GM21515 (cell line): ENCODE measurements around the gene CTDP1.

ENCODE experiments used
- ATAC-seq: cut with Tn5 transposase; IDR thresholded peaks from one replicate; pipeline ENCODE4 v1.9.1; 2021; ENCODE audit not compliant: unreplicated experiment

CTDP1 gene

DNA sequence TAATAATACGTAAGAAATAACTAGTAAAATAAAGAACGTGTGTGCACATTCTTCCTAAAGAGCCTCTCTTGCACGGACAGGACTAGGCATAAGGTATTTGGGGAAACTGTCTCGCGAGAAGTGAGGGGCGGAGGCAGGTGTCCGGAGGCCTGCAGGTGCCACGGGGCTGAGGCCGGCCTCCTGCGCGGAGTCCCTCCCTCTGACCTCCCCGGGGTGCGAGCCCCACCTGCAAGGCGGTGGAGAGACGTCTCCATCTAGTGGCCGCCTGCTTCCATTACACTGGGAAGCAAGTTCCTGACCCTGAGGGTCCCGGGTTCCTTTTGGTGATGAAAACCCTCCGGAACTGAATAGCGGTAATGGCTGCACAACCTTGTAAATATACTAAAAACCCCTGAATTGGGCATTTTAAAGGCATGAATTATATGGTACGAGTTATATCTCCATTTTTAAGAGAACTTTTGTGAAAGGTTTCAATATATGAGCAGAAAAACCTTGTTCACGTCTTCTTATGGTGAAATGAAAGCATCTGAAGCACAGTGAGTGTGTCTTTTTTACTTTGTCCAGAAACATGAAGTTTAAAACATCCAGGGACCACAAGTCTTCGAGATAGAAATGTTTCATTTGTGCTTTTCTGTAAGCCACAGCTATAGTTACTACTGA lies 35.5 kb upstream of the CTDP1 start:
- ATAC-seq = peak; percentile 79

DNA sequence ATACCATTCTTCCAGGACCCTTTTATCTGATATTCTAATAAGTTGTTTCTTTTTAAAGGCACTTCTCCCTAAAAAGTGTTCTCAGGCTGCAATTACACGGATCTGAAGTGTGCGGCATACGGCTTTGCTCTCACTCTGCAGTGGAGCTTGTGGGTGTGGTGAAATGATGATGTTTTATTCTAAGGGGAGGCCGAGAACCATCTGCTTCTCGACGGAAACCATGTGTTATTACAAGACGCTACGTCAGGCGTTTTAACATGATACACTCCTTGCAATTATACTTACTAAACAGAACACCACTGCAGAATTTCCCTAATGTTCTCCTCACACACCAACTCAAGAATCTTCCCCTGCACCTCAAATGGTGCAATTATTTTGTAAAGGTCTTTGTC lies 34.9 kb upstream of the CTDP1 start:
- ATAC-seq = no peak

DNA sequence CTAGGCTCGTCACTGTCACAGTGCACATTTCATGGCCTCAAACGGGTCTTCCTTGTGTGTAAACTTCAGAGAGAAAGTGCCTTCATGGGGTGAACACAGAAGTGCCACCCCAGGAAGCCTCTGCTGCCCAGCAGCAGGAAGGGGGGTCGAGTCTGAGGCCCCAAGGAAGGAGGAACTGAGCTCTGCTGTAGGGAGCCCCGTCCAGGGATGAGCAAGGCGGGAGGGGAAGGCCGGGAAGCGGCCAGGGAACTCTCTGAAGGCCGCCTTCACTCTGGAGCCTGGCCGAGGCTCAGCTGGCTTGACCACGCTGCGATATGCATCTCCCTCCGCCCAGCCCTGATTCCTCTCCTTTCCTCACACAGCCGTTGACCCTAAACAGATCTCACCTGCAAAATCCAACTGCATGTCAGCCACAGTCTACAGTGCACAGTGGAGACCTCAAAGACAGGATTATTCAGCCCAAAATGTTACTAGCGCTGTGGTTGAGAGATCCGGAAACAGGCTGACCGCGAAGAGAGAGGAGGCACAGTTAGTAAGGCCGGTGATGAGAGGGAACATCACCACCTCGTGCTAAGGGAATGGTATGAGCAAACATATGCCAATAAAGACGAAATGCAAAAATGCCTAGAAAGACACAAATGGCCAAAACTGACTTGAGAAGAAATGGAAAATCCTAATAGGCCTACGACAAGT lies 34.2 kb upstream of the CTDP1 start:
- no peak for ATAC-seq

DNA sequence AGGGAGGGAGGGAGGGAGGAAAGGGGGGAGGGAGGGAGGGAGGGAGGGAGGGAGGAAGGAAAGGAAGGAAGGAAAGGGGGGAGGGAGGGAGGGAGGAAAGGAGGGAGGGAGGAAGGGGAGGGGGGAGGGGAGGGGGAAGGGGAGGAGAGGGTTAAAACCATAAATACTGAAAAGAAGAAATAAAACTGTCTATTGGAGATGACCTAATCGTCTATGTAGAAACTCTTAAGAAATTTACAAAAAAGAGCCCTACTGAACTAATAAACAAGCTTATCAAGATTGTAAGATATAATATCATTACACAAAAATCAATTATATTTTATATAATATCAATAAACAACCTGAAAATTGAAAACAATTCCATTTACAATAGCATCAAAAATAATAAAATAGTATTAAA lies 32.3 kb upstream of the CTDP1 start:
- no peak for ATAC-seq

DNA sequence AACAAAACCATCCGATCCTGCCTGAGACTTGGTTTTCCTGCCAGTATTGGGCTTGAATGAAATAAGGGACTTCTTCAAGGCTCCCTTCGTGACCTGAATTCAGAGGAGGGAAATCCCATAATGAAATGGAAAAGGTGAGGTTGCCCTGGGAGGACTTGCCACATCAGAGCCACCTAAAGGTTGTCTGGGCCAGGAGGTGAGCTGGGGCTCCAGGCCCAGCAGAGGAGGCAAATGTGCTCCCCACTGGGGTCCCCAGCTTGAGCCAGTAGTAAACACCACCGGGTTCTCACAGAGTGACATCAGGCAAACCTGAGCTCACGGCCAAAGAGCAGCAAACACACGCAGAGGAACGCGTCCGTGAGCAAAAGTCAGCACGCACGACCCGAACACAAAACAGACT lies 28.6 kb upstream of the CTDP1 start:
- ATAC-seq = no peak

DNA sequence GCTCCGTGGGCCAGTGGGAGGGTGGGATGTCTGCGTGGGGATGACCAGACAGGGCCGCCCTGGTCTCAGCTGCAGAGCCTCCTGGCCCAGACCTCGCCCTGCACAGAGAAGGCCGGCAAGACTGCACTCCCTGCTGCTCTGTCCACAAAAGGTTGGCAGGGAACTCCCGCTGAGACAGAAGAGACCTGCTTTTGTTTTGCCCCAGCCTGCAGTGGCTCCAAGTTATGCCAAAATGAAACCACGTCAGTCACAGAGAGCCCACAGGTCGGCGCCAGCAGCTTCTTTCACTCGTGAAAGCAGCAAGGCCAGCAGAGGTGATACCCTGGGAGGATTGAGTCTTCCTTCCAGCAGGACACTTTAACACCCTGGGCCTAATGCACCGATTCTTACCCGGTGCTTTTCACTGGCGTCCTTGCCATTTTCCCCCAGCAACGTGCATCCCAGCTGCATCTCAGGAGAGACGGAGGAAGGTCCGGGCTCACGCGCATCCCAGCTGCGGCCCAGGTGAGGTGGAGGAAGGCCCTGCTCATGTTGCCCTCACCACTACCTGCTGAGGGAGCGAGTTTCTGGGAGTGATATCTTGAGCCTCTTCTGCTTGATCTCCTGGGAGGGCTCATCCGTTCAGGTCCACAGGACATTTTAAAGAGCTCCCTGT lies 22.1 kb upstream of the CTDP1 start:
- no peak for ATAC-seq

DNA sequence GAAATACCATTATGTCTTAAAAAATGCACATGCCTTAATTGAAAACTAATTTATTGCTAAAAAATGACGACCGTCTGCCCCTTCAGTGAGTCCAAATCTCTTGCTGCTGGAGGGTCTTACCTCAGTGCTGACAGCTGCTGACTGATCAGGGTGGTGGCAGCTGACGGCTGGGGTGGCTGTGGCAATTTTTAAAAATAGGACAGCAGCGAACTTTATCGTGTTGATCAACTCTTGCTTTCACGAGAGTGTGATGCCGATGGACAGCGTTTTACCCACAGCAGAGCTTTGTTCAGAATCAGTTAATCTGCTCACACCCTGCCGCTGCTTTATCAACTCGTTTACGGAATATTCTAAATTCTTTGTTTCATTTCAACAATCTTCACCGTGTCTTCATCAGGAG lies 21.2 kb upstream of the CTDP1 start:
- no peak for ATAC-seq

DNA sequence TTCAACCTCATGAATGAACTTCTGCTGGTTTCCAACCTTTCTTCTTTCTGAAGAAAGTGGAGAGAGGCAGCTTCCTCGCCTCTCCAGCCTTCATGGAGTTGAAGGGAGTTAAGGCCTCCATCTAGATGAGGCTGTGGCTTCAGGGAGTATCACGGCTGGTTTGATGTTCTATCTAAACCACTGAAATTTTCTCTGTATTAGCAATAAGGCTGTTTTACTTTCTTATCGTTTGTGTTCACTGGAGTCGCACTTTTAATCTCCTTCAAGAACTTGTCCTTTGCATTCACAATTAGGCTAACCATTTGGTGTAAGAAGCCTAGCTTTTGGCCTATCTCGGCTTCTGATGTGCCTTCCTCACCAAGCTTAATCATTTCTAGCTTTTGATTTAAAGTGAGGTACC lies 19.9 kb upstream of the CTDP1 start:
- no peak for ATAC-seq

DNA sequence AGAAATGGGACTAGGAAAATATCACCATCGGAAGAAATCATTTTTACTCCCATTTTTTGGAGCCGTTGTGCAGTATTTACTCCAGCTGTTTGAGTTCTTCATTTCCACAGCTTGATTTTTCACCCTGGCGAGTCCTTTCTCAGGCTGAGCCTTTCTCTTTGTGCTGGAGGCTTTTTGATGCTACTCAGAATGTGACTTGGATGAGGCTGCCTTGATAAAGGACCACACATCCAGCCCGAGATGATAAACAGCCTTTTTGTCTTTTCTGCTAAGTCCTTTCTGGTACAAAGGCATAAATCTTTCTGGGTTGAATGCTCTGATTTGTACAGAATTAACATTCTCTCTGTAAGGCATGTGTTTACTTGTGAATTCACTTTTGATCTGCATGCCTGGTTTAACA lies 17.6 kb upstream of the CTDP1 start:
- no peak for ATAC-seq

DNA sequence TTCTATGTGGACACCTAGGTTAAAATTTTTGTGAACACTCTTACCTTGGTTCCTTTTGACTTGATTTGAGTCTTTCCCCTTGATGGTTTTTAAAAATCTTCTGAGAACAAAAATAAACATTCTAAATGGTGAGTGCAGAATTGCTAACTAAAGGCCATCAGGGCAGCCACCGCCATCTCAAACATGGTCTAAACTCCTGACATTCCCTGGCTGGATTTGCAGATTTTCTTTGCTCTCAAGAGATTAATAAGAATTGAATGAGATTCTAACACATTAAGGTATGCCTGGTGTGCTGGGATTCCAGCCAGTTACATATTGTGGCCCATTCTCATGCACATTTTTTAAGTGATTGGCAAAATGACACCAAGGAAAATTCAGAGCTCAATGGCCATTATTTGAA lies 17.2 kb upstream of the CTDP1 start:
- no peak for ATAC-seq

DNA sequence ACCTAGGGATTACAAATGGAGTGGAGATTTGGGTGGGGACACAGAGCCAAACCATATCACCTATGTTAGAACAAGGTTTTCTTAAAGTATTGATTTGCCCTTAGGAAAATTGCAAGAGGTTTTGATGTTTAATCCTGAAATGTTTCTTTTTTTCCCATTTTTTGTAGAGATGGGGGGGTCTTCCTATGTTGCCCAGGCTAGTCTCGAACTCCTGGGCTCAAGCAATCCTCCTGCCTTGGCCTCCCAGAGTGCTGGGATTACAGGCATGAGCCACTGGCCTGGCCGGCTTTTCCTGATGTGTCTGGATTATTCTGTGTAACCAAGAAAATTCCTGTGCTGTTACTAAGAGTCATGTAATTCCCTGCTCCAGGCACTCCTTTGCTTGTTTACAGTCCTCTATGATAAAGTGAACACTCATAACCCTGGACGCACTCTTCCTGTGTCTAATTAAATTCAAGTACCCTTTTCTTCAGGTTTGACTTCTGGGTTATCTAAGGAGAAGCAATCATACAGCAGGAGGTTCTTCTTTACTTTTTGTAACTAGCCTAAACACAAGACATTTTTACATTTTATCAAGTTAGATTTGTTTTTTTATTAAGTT lies 15.0 kb upstream of the CTDP1 start:
- ATAC-seq = no peak

DNA sequence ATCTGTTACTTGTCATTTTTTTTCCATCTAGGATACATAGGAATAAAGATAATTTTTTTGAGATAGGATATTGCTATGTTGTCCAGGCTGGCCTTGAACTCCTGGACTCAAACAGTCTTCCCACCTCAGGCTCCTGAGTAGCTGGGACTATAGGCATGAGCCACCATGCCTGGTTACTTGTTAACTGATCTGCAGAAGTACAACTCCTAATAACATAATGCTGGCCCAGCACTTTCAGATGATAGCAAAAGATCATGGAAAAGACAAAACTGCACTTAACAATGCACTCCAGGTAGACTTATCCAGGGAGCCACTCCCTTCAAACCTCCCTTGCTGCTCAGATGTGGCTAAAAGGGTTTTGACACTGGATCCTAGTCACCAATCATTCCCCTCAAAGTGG lies 11.4 kb upstream of the CTDP1 start:
- no peak for ATAC-seq

DNA sequence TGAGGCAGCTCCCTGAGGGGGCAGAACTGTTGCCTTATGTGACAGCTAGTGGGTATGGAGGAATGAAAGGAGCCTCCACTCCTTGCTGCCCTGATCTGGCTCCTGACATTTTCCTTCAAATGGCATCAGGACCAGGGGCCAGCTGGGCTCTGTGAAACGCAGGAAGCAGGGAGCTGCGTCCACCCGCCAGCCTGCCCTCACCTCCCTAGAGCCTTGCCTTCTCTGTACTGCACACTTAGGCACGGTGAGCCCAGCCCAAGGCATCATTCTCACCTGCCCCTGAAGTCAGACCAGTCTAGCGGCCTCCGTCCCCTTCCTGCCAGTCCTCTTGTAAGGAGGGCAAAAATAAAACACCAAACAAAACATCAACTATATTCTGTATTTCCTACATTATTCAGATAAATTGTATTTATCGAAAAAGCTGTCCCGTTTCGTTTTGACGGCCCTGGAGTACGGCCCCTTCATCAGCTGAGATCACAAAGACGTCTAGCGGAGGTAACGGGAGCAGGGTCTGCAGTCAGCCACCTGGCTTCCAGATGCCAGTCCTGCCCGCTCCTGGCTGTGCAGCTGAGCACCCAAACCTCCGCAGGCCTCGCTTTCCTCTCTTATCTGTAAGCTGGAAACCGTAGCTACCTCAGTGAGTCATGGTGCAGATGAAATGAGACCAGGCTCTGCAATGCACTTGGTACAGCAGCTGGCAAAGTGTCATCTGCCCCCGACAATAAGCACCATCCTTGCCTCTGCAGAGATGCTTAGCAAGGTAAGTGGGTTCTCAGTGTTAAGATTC lies 6.9 kb upstream of the CTDP1 start:
- ATAC-seq = no peak

DNA sequence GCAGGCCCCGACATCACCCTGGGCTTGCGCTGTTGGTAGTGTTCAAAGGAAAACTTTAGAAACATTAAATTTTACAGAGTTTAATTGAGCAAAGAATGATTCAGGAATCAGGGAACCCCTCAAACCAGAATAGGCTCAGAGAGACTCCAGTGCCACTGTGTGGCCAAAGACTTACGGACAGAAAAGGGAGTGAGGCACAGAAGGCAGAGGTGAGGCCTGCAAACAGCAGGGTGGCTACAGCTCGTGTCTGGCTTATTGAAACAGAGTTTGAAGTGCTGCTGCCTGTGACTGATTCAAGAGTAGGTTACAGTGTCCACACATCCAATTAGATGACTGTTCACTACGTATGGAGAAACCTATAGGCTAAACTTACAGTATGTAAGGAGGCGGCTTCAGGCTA lies 2.4 kb upstream of the CTDP1 start:
- ATAC-seq = no peak

DNA sequence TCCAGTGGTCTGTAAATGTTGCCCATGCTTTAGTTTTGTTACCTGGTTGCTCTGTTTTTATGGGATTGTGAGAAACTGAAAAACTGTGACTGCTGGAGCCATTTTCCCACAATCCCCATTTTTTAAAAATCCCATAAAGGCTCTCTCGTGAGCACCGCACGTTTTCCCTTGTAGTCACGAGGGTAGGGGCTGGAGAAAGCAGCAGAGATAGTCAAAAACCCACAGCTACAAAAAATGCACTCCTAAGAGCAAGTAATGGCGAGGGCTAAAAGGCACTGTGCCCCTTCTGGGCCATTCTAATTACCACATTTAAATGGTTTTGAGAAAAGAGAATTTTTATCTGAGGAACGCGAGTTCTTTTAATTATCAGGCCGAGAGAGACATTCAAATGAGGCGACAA lies 1.8 kb upstream of the CTDP1 start:
- ATAC-seq = no peak

DNA sequence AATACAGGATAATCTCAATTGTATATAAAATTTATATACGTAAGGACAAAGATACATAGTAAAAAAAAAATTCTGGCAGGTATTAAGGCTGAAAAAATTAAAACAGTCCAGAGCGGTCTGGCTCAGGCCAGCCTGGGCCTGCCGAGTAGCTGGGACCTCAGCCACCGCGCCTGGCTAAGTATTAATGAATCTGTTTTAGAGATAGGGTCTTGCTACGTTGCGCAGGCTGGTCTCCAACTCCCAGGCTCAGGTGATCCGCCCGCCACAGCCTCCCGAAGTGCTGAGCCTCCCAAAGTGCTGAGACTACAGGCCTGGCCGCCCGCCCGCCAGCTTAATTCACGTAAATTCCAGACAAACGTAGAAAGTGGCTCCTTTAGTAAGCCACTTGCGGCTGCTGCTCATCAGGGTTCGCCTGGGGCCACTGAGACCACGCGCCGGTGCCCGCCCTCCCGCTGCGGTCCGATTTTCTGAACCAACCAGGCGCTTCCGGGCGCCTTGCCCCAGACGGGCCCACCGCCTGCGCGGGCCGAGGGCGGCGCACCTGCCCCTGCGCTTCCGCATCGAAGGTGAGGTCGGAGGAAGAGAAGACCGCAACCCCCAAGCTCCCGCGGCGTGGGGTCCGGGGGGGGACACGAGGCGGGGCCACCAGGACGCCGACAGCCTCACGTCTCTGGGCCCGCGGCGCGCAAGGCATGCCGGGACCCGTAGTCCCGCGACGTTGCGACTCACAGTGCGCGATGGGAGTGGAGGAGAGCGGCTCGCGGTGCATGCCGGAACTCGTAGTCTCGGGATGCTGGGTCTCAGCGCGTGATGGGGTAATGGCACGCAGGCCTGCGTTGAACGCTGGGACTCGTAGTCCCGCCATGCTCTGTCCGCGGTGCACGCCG lies 695 bp upstream of the CTDP1 start:
- ATAC-seq = peak; percentile 91

DNA sequence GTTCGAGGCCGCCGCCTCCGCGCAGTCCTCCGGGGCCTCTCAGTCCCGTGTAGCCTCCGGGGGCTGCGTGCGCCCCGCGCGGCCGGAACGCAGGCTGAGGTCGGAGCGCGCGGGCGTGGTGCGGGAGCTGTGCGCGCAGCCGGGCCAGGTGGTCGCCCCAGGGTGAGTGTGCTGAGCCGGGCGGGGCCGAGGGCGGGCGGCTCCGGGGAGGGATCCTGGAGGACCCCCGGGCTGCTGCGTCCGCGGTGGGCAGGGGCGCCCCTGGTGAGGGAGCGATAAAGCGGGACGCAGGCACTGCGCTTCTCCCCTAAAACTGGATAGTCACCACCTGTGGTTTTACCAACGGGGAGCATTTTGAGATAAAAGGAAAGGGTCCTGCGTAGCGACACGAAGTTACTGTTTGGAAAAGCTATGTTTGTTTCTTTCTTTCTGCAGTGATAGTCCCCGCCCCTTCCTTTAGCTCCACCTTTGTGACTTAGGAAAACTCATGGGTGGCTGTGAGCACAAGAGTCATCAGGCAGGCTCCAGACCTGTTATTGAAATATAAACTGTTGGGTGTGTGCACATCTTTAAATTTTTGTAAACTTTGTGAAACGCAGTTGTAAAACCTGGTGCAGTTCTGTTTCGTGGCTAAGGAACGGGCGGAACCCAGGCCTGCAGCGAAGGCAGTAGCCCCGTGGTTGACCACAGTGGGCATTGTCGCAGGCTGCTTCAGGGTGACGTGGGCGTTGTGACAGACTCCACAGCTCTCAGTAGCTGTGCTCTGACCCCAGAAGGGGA lies 687 bp downstream of the CTDP1 start:
- peak; percentile 5 for ATAC-seq

DNA sequence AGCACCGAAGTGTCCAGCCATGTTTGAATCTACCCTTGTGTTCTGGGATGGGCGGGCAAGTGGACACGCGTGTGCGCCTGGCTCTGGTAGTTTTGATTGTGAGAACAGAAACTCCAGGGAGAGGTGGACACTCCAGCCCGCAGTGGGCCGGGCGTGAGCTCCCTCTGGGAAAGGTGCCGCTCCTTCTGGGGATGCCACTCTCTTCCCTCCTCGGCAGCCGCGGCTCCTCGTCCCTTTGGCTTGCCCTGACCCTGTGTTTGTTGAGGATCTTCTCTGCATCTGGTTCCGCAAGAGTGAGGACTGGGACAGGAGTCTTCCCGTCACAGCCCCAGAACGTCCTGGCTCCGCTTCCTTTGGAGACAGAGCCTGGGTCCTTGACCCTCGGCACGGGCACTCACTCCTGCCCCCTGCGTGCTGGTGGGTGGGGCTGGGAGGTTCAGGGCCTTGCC lies 1.3 kb downstream of the CTDP1 start:
- no peak for ATAC-seq
